H1 (cell line): ENCODE results near the gene DTWD2. TPM values are rescaled to one million over a fixed set of nuclear protein-coding genes. Genes with fewer than 3 reads are reported as not detected.

Experiments used
- CTCF ChIA-PET: fragments of 300-600 bp; sonication (Branson Sonifier 250); formaldehyde crosslinking; loops from one replicate; lab custom pipeline; 2021; ENCODE audit not compliant: partially characterized antibody; lab: Charles Lee
- POLR2A ChIA-PET: fragments of 300-600 bp; sonication (Branson Sonifier 250); formaldehyde crosslinking; loops from one replicate; lab custom pipeline; 2021; ENCODE audit warnings: inconsistent platforms; ENCODE audit not compliant: partially characterized antibody; lab: Charles Lee
- DNase-seq, 2 experiments: peaks; one replicate each; pipeline versions ENCODE4 v3.0.0 to v3.0.0-alpha.2; 2010 to 2022; ENCODE audit warnings: low spot score in 2 of 2, low read depth in 1 of 2, mixed read lengths in 1 of 2
- FAIRE-seq: peaks from 2 replicates; lab custom pipeline; 2011; peaks lifted over from hg19 to GRCh38; lab: Jason Lieb, UNC
- H2AFZ ChIP-seq: 2 replicates; pipeline ENCODE4 v1.8.1; 2012; ENCODE audit warnings: low read length, inconsistent platforms
- H2AK5ac ChIP-seq: 2 replicates; pipeline ENCODE4 v1.6.1; 2013; ENCODE audit warnings: low read depth, low read length
- H2BK120ac ChIP-seq: replicated peaks from 2 replicates; pipeline ENCODE3; 2013; ENCODE audit warnings: low read depth, low read length, inconsistent platforms
- H2BK12ac ChIP-seq: 2 replicates; pipeline ENCODE4 v1.6.1; 2013; ENCODE audit warnings: low read depth, low read length
- H2BK15ac ChIP-seq: 2 replicates; pipeline ENCODE4 v1.6.1; 2013; ENCODE audit warnings: low read length
- H2BK20ac ChIP-seq: 2 replicates; pipeline ENCODE4 v1.6.1; 2013; ENCODE audit warnings: low read length
- H2BK5ac ChIP-seq: 2 replicates; pipeline ENCODE4 v1.6.1; 2013; ENCODE audit warnings: low read depth, low read length
- H3K14ac ChIP-seq: 2 replicates; pipeline ENCODE4 v1.6.1; 2013; ENCODE audit warnings: inconsistent platforms; ENCODE audit not compliant: insufficient read length
- H3K18ac ChIP-seq: 2 replicates; pipeline ENCODE4 v1.6.1; 2013; ENCODE audit warnings: low read length; ENCODE audit errors: extremely low read depth
- H3K23ac ChIP-seq: 2 replicates; pipeline ENCODE4 v1.6.1; 2013; ENCODE audit warnings: inconsistent platforms; ENCODE audit not compliant: insufficient read length
- H3K23me2 ChIP-seq: 2 replicates; pipeline ENCODE4 v1.6.1; 2013; ENCODE audit warnings: low read depth, low read length
- H3K27ac ChIP-seq: 2 replicates; pipeline ENCODE4 v1.6.1; 2011; ENCODE audit warnings: low read depth, low read length, inconsistent platforms
- H3K27me3 ChIP-seq, 4 experiments: replicated peaks in 1 of 4; 1 replicate in 1 of 4; 2 replicates in 3 of 4; pipeline versions ENCODE4 v1.6.1 to v1.8.1; 2011 to 2013; ENCODE audit warnings: low read length in 3 of 4, mild to moderate bottlenecking in 3 of 4, inconsistent platforms in 2 of 4, mixed read lengths in 2 of 4, moderate library complexity in 1 of 4; ENCODE audit not compliant: control insufficient read depth in 3 of 4, insufficient read depth in 3 of 4; ENCODE audit errors: extremely low read depth in 1 of 4
- H3K36me3 ChIP-seq, 4 experiments: 2 replicates each; pipeline versions ENCODE4 v1.6.1 to v1.8.1; 2011 to 2013; ENCODE audit warnings: mild to moderate bottlenecking in 4 of 4, low read length in 3 of 4, moderate library complexity in 2 of 4, control low read depth in 1 of 4, inconsistent platforms in 1 of 4; ENCODE audit not compliant: insufficient read depth in 4 of 4, control insufficient read depth in 2 of 4
- H3K4ac ChIP-seq: replicated peaks from 2 replicates; pipeline ENCODE3; 2013; ENCODE audit warnings: low read length, low read depth, mixed read lengths, inconsistent platforms; ENCODE audit not compliant: insufficient read length
- H3K4me1 ChIP-seq, 4 experiments: replicated peaks in 1 of 4; 1 replicate in 1 of 4; 2 replicates in 3 of 4; pipeline versions ENCODE4 v1.6.1 to v1.8.1; 2011 to 2013; ENCODE audit warnings: low read length in 3 of 4, inconsistent platforms in 2 of 4, mixed read lengths in 1 of 4; ENCODE audit not compliant: insufficient read depth in 4 of 4, control insufficient read depth in 3 of 4
- H3K4me2 ChIP-seq, 2 experiments: 2 replicates each; pipeline versions ENCODE4 v1.6.1 to v1.8.1; 2011 to 2013; ENCODE audit warnings: low read depth in 2 of 2, low read length in 2 of 2, control low read depth in 1 of 2, inconsistent platforms in 1 of 2, mild to moderate bottlenecking in 1 of 2; ENCODE audit not compliant: insufficient read depth in 1 of 2
- H3K4me3 ChIP-seq, 4 experiments: fragments of 200-600, 300-600 bp in 1 of 4; sonication (generic), shearing (Covaris generic), sonication (Bioruptor Twin) in 1 of 4; 2 replicates each; pipeline versions ENCODE4 v1.5.1 to v1.8.1; 2011 to 2016; ENCODE audit warnings: low read length in 4 of 4, low read depth in 3 of 4, control low read depth in 2 of 4, inconsistent platforms in 2 of 4, mild to moderate bottlenecking in 2 of 4, mixed read lengths in 1 of 4, moderate library complexity in 1 of 4; ENCODE audit not compliant: insufficient read depth in 2 of 4; ENCODE audit errors: extremely low read depth in 1 of 4
- H3K56ac ChIP-seq: replicated peaks from 2 replicates; pipeline ENCODE3; 2013; ENCODE audit warnings: low read depth, mild to moderate bottlenecking, mixed read lengths, low read length, inconsistent platforms; ENCODE audit not compliant: insufficient read length
- H3K79me1 ChIP-seq: 2 replicates; pipeline ENCODE4 v1.6.1; 2013; ENCODE audit warnings: low read depth, low read length, control low read depth
- H3K79me2 ChIP-seq, 2 experiments: 2 replicates each; pipeline versions ENCODE4 v1.6.1 to v1.8.1; 2012 to 2013; ENCODE audit warnings: low read length in 2 of 2, mild to moderate bottlenecking in 2 of 2, inconsistent platforms in 1 of 2; ENCODE audit not compliant: insufficient read depth in 2 of 2, control insufficient read depth in 1 of 2
- H3K9ac ChIP-seq, 4 experiments: replicated peaks in 1 of 4; 1 replicate in 1 of 4; 2 replicates in 3 of 4; pipeline versions ENCODE4 v1.6.1 to v1.8.1; 2011 to 2013; ENCODE audit warnings: low read depth in 3 of 4, low read length in 3 of 4, control low read depth in 2 of 4, mild to moderate bottlenecking in 2 of 4, moderate library complexity in 2 of 4, inconsistent platforms in 1 of 4; ENCODE audit errors: extremely low read depth in 1 of 4
- H3K9me3 ChIP-seq, 2 experiments: 2 replicates each; pipeline versions ENCODE4 v1.6.1 to v1.8.1; 2012 to 2013; ENCODE audit warnings: mild to moderate bottlenecking in 2 of 2, moderate library complexity in 2 of 2, control low read depth in 1 of 2, inconsistent platforms in 1 of 2, low read depth in 1 of 2, low read length in 1 of 2, mixed read lengths in 1 of 2; ENCODE audit not compliant: insufficient read depth in 2 of 2
- H4K20me1 ChIP-seq, 2 experiments: replicated peaks in 1 of 2; 2 replicates each; pipeline versions ENCODE3 to v1.8.1; 2011 to 2013; ENCODE audit warnings: inconsistent platforms in 2 of 2, low read length in 2 of 2, mild to moderate bottlenecking in 1 of 2; ENCODE audit not compliant: insufficient read depth in 2 of 2, control insufficient read depth in 1 of 2
- H4K5ac ChIP-seq: 2 replicates; pipeline ENCODE4 v1.6.1; 2013; ENCODE audit warnings: low read length, low read depth, mixed read lengths, inconsistent platforms; ENCODE audit not compliant: insufficient read length
- H4K8ac ChIP-seq: 2 replicates; pipeline ENCODE4 v1.8.0; 2013; ENCODE audit warnings: mild to moderate bottlenecking, moderate library complexity, low read length, inconsistent platforms; ENCODE audit not compliant: insufficient read depth; ENCODE audit errors: extremely low read depth
- H4K91ac ChIP-seq: replicated peaks from 2 replicates; pipeline ENCODE3; 2013; ENCODE audit warnings: low read length, mixed read lengths, inconsistent platforms; ENCODE audit not compliant: insufficient read length
- BCL11A ChIP-seq, 2 experiments: IDR thresholded peaks; one replicate each; pipeline ENCODE4 v1.6.1; 2011; ENCODE audit warnings: low read depth in 2 of 2, low read length in 2 of 2, mild to moderate bottlenecking in 2 of 2
- CHD1 ChIP-seq: IDR thresholded peaks from 2 replicates; pipeline ENCODE4 v1.6.1; 2012; ENCODE audit warnings: low read depth, low read length, improper control_type of control experiment
- GABPA ChIP-seq: IDR thresholded peaks from 2 replicates; pipeline ENCODE4 v1.6.1; 2011; ENCODE audit warnings: mild to moderate bottlenecking, low read length, moderate library complexity, borderline replicate concordance; ENCODE audit not compliant: insufficient read depth
- HDAC2 ChIP-seq, 2 experiments: fragments of 300-600 bp in 1 of 2; sonication (generic) in 1 of 2; IDR thresholded peaks; 2 replicates each; pipeline ENCODE4 v1.6.1; 2011 to 2012; ENCODE audit warnings: low read depth in 2 of 2, low read length in 2 of 2, mild to moderate bottlenecking in 2 of 2, moderate library complexity in 2 of 2, borderline replicate concordance in 1 of 2, inconsistent platforms in 1 of 2
- KDM1A ChIP-seq: fragments of 200-600, 300-600 bp; sonication (generic); IDR thresholded peaks from 2 replicates; pipeline ENCODE4 v1.7.1; 2016; ENCODE audit warnings: mild to moderate bottlenecking, low read length, borderline replicate concordance
- KDM4A ChIP-seq: IDR thresholded peaks from one replicate; pipeline ENCODE4 v1.7.1; 2012; ENCODE audit warnings: low read depth, mild to moderate bottlenecking, moderate library complexity, low read length, inconsistent platforms; ENCODE audit not compliant: severe bottlenecking
- KDM5A ChIP-seq: fragments of 200-600 bp; IDR thresholded peaks from 2 replicates; pipeline ENCODE4 v1.7.1; 2012; ENCODE audit warnings: mild to moderate bottlenecking, low read length, inconsistent platforms, mixed read lengths
- PHF8 ChIP-seq: fragments of 200-600 bp; sonication (generic); conservative IDR thresholded peaks from 2 replicates; pipeline ENCODE4 v1.7.1; 2012; ENCODE audit warnings: low read depth, mild to moderate bottlenecking, inconsistent platforms, low read length, moderate library complexity
- RFX5 ChIP-seq: IDR thresholded peaks from 2 replicates; pipeline ENCODE4 v1.6.1; 2011; ENCODE audit warnings: low read depth, low read length, improper control_type of control experiment, borderline replicate concordance
- RNF2 ChIP-seq: fragments of 200-900, 300-1000 bp; sonication (generic); IDR thresholded peaks from 2 replicates; pipeline ENCODE4 v1.7.1; 2016; ENCODE audit warnings: borderline replicate concordance, low read depth, mild to moderate bottlenecking, antibody characterized with exemption, low read length; ENCODE audit not compliant: poor library complexity, severe bottlenecking; ENCODE audit errors: missing control alignments
- SAP30 ChIP-seq: fragments of 300-600 bp; sonication (generic); IDR thresholded peaks from 2 replicates; pipeline ENCODE4 v1.7.1; 2012; ENCODE audit warnings: low read length, moderate library complexity, mild to moderate bottlenecking, inconsistent platforms; ENCODE audit not compliant: insufficient read depth, insufficient replicate concordance
- SIRT6 ChIP-seq: IDR thresholded peaks from one replicate; pipeline ENCODE4 v1.7.1; 2012; ENCODE audit warnings: low read length, inconsistent platforms
- SP2 ChIP-seq: IDR thresholded peaks from 2 replicates; pipeline ENCODE4 v1.6.1; 2012; ENCODE audit warnings: mild to moderate bottlenecking, low read length, inconsistent platforms
- WGBS, 2 experiments: shearing (Covaris generic) in 1 of 2; methylation state at CpG; one replicate each; pipeline versions ENCODE4 v1.1.6 to v1.1.7; 2013 to 2015; ENCODE audit warnings: low lambda C conversion rate in 2 of 2, mixed read lengths in 2 of 2, inconsistent platforms in 1 of 2, low coverage in 1 of 2, missing lambda C conversion rate in 1 of 2; ENCODE audit not compliant: insufficient replicate concordance in 2 of 2, insufficient coverage in 1 of 2, insufficient read length in 1 of 2; ENCODE audit errors: extremely low coverage in 1 of 2, missing lambda C conversion rate in 1 of 2; 5-methylcytosine and 5-hydroxymethylcytosine counted together
- polyA plus RNA-seq, 7 experiments: library from polyadenylated mRNA; depleted of rRNA in 3 of 7; stranded (reverse) in 5 of 7; unstranded in 2 of 7; fragments of >200 nt in 5 of 7; fragments of 200-250 nt in 2 of 7; gene quantifications; 1 replicate in 5 of 7; 2 replicates in 1 of 7; 4 replicates in 1 of 7; pipeline versions ENCODE4 v1.2.1 to v1.2.3, GENCODE V29; 2011 to 2013; ENCODE audit warnings: missing spikeins in 2 of 7, mixed read lengths in 2 of 7
- total RNA-seq: library from RNA; stranded (reverse); fragmentation: NEBNext Ultra II Directional; extraction: Animal tissue kit (Norgen Biotek cat#: 25700); gene quantifications from 2 replicates; pipeline ENCODE4 v1.2.1, GENCODE V29; 2021

The DTWD2 gene
- total and polyA plus RNA-seq, 2 of the 8 experiments (the other 6 are each of a cell fraction or from before 2014, with no cell fraction given) = 4.3 to 17.1 TPM

DNA sequence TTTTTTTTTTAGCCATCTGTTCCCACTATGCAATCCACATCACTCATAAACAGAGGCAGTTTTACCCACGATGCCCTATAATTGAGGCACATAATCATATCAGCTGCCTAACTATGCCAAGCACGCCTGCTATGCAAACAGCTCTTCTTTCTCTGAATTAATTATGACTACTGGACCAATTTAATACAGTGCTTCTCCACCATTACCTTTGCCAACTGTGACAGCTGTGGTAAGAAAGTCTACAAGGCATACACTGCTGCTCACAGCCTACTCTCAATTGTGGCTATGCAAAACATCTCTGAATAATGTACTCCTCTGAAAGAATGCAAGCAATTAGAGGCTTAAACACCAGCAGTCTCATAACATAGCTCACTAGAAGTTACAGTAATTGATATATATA is 97.1 kb downstream of the DTWD2 start:
- Histone ChIP-seq H3K4me2 (no peak overlapping the region), H2AK5ac (no peak overlapping the region), H3K36me3 (no peaks in the 10 kb centered on the region), H3K23me2 (no peaks in the 10 kb centered on the region), H3K79me2 (no peaks in the 10 kb centered on the region), H3K4me1 (no peaks in the 10 kb centered on the region; a peak in 2 of 7 replicates), H2AFZ (no peak overlapping the region), H3K79me1 (no peaks in the 10 kb centered on the region), H4K8ac (no peak overlapping the region), H2BK5ac (no peak overlapping the region), H3K27ac (no peak overlapping the region), H3K9ac (no peak overlapping the region), H2BK20ac (no peak overlapping the region), H4K5ac (no peak overlapping the region), H4K91ac (no peak overlapping the region), H3K9me3 (no peaks in the 10 kb centered on the region), H2BK12ac (no peak overlapping the region), H3K56ac (no peak overlapping the region), H3K14ac (no peak overlapping the region), H3K18ac (no peak overlapping the region), H3K4ac (no peak overlapping the region), H4K20me1 (no peaks in the 10 kb centered on the region), H3K23ac (no peak overlapping the region), H3K27me3 (no peaks in the 10 kb centered on the region), H2BK15ac (no peak overlapping the region), H3K4me3 (no peak overlapping the region), H2BK120ac (no peak overlapping the region)
- ChIA-PET POLR2A (no interaction called here), CTCF (interaction anchor here (0.6 kb wide), 1 partner anchor 19 kb away, joined by 3 read pairs; no protein-coding TSS in a partner anchor)
- FAIRE-seq (no peak), DNase-seq (no peak)
- 96% methylated on average over 2 of the region's 2 CpGs; no CpG with 5 or more reads in 1 of the 2 experiments for WGBS, 2 experiments
- TF ChIP-seq SAP30 (no peak), BCL11A (IDR thresholded peaks at IDR 0.05; ENCODE audit: low read depth in 2 of 2, low read length in 2 of 2) (no peak), HDAC2 (IDR thresholded peaks at IDR 0.05; ENCODE audit: borderline replicate concordance in 1 of 2, low read depth in 2 of 2, low read length in 2 of 2) (no peak), CHD1 (no peak), KDM4A (no peak), PHF8 (no peak), RFX5 (no peak), SIRT6 (no peak), SP2 (no peak), KDM5A (no peak), GABPA (no peak), KDM1A (no peak), RNF2 (no peak)
